A549 (cell line): ENCODE data around the gene SUOX. TPM values are rescaled to one million over a fixed set of nuclear protein-coding genes. Genes with fewer than 3 reads are reported as not detected.

Experiments
- ATAC-seq, 2 experiments: fragments of 200-7000 bp in 1 of 2; fragments of >200 bp in 1 of 2; cut with Nextera tagmentation in 1 of 2; cut with Tn5 transposase in 1 of 2; 3 replicates each; pipeline versions ENCODE4 v1.8.0 to v1.9.1; 2018 to 2020; ENCODE audit warnings: mild to moderate bottlenecking in 1 of 2, moderate library complexity in 1 of 2
- CTCF ChIA-PET: fragments of 300-600 bp; sonication (Branson Sonifier 250); formaldehyde crosslinking; extraction: SDS; loops from one replicate; lab custom pipeline; 2021; ENCODE audit warnings: antibody characterized with exemption, inconsistent platforms; lab: Yijun Ruan, JAX
- POLR2A ChIA-PET: fragments of 350-600 bp; formaldehyde crosslinking; extraction: SDS; loops from one replicate; lab custom pipeline; 2021; ENCODE audit warnings: antibody characterized with exemption, inconsistent platforms; lab: Yijun Ruan, JAX
- DNase-seq, 2 experiments: peaks; one replicate each; pipeline versions ENCODE4 v3.0.0 to v3.0.0-alpha.2; 2011 to 2016; ENCODE audit warnings: low read depth in 1 of 2, low spot score in 1 of 2
- FAIRE-seq: peaks from 2 replicates; lab custom pipeline; 2011; peaks lifted over from hg19 to GRCh38; lab: Jason Lieb, UNC
- H3K27ac ChIP-seq, 2 experiments: fragments of >200 bp; sonication (Bioruptor Twin); formaldehyde crosslinking; 3 replicates each; pipeline ENCODE4 v1.5.1; 2016 to 2017
- H3K4me1 ChIP-seq: fragments of >200 bp; sonication (Bioruptor Twin); formaldehyde crosslinking; 3 replicates; pipeline ENCODE4 v1.6.1; 2016
- H3K4me2 ChIP-seq: fragments of >200 bp; sonication (Bioruptor Twin); formaldehyde crosslinking; 3 replicates; pipeline ENCODE4 v1.6.1; 2016
- H3K4me3 ChIP-seq: fragments of >200 bp; sonication (Bioruptor Twin); formaldehyde crosslinking; 3 replicates; pipeline ENCODE4 v1.5.1; 2016
- H3K9me3 ChIP-seq: fragments of >200 bp; sonication (Bioruptor Twin); formaldehyde crosslinking; 3 replicates; pipeline ENCODE4 v1.6.1; 2016
- CHD4 ChIP-seq: fragments of 200-600 bp; sonication (generic); IDR thresholded peaks from 2 replicates; pipeline ENCODE4 v1.6.1; 2016; ENCODE audit warnings: antibody characterized with exemption, mild to moderate bottlenecking, borderline replicate concordance
- ESRRA ChIP-seq: fragments of 150-350 bp; IDR thresholded peaks from 2 replicates; pipeline ENCODE4 v1.6.1; 2014; ENCODE audit warnings: mild to moderate bottlenecking, low read length, borderline replicate concordance
- FOXS1 ChIP-seq: fragments of 250-450 bp; sonication (Bioruptor Pico); IDR thresholded peaks from 2 replicates; pipeline ENCODE4 v1.5.0; 2020; ENCODE audit warnings: mild to moderate bottlenecking, moderate library complexity
- GATA3 ChIP-seq: IDR thresholded peaks from 2 replicates; pipeline ENCODE4 v1.6.1; 2012; ENCODE audit warnings: borderline replicate concordance
- HEYL ChIP-seq: fragments of 250-450 bp; sonication (Bioruptor Pico); IDR thresholded peaks from 2 replicates; pipeline ENCODE4 v1.8.0; 2021; ENCODE audit warnings: mild to moderate bottlenecking, moderate library complexity
- HOXB13 ChIP-seq: fragments of 250-450 bp; sonication (Bioruptor Pico); IDR thresholded peaks from 2 replicates; pipeline ENCODE4 v1.5.0; 2020; ENCODE audit warnings: low read depth, mild to moderate bottlenecking, moderate library complexity
- JUN ChIP-seq, 2 experiments: fragments of >200 bp; sonication (Bioruptor Twin); formaldehyde crosslinking; IDR thresholded peaks; 2 replicates in 1 of 2; 3 replicates in 1 of 2; pipeline ENCODE4 v1.6.1; 2016 to 2017
- MAFK ChIP-seq: fragments of 450-650 bp; IDR thresholded peaks from 2 replicates; pipeline ENCODE4 v1.6.1; 2014; ENCODE audit not compliant: partially characterized antibody
- MAZ ChIP-seq: fragments of 150-350 bp; IDR thresholded peaks from 2 replicates; pipeline ENCODE4 v1.6.1; 2014; ENCODE audit warnings: antibody characterized with exemption, low read depth, low read length, borderline replicate concordance
- PHF8 ChIP-seq: fragments of 200-600 bp; sonication (generic); IDR thresholded peaks from 2 replicates; pipeline ENCODE4 v1.6.1; 2016; ENCODE audit warnings: low read depth, mild to moderate bottlenecking, antibody characterized with exemption, moderate library complexity, borderline replicate concordance
- RAD21 ChIP-seq, 2 experiments: fragments of >200 bp in 1 of 2; sonication (Bioruptor Twin) in 1 of 2; formaldehyde crosslinking in 1 of 2; IDR thresholded peaks in 1 of 2; conservative IDR thresholded peaks in 1 of 2; 2 replicates in 1 of 2; 3 replicates in 1 of 2; pipeline ENCODE4 v1.6.1; 2012 to 2018; ENCODE audit warnings: inconsistent platforms in 1 of 2
- RFX5 ChIP-seq: fragments of 450-650 bp; IDR thresholded peaks from 2 replicates; pipeline ENCODE4 v1.7.1; 2014; ENCODE audit warnings: antibody characterized with exemption, mild to moderate bottlenecking, moderate library complexity
- SMC3 ChIP-seq: fragments of >200 bp; sonication (Bioruptor Twin); formaldehyde crosslinking; IDR thresholded peaks from 3 replicates; pipeline ENCODE4 v1.6.1; 2018; ENCODE audit warnings: inconsistent platforms
- SREBF2 ChIP-seq: fragments of 450-650 bp; IDR thresholded peaks from 2 replicates; pipeline ENCODE4 v1.6.1; 2014; ENCODE audit warnings: mild to moderate bottlenecking, moderate library complexity
- ZC3H11A ChIP-seq: fragments of 450-650 bp; IDR thresholded peaks from 2 replicates; pipeline ENCODE4 v1.6.1; 2014; ENCODE audit warnings: antibody characterized with exemption, mild to moderate bottlenecking
- WGBS: methylation state at CpG from one replicate; pipeline ENCODE4 v1.1.6; 2017; ENCODE audit errors: missing lambda C conversion rate; 5-methylcytosine and 5-hydroxymethylcytosine counted together
- polyA plus RNA-seq, 4 experiments: library from polyadenylated mRNA; depleted of rRNA in 3 of 4; stranded (reverse); fragments of >200 nt; fragmentation: RNase III in 1 of 4; extraction: RNeasy Plus Mini Kit Qiagen cat#74134 plus additional on column Dnase treatment in 1 of 4; gene quantifications; 2 replicates in 3 of 4; 3 replicates in 1 of 4; pipeline ENCODE4 v1.2.3, GENCODE V29; 2011 to 2017
- TF ChIP-seq, protein P1 (sequence below): IDR thresholded peaks from 2 replicates; pipeline ENCODE4 v1.6.1; 2012; ENCODE audit warnings: low read depth, borderline replicate concordance
- TF ChIP-seq, protein P2 (sequence below): fragments of 250-450 bp; sonication (Bioruptor Pico); IDR thresholded peaks from 2 replicates; pipeline ENCODE4 v1.5.0; 2021; ENCODE audit warnings: mild to moderate bottlenecking, moderate library complexity, borderline replicate concordance

Gene SUOX
- polyA plus RNA-seq, 2 of the 4 experiments (the other 2 are of a cell fraction), result 13.6 to 15.6 TPM

DNA sequence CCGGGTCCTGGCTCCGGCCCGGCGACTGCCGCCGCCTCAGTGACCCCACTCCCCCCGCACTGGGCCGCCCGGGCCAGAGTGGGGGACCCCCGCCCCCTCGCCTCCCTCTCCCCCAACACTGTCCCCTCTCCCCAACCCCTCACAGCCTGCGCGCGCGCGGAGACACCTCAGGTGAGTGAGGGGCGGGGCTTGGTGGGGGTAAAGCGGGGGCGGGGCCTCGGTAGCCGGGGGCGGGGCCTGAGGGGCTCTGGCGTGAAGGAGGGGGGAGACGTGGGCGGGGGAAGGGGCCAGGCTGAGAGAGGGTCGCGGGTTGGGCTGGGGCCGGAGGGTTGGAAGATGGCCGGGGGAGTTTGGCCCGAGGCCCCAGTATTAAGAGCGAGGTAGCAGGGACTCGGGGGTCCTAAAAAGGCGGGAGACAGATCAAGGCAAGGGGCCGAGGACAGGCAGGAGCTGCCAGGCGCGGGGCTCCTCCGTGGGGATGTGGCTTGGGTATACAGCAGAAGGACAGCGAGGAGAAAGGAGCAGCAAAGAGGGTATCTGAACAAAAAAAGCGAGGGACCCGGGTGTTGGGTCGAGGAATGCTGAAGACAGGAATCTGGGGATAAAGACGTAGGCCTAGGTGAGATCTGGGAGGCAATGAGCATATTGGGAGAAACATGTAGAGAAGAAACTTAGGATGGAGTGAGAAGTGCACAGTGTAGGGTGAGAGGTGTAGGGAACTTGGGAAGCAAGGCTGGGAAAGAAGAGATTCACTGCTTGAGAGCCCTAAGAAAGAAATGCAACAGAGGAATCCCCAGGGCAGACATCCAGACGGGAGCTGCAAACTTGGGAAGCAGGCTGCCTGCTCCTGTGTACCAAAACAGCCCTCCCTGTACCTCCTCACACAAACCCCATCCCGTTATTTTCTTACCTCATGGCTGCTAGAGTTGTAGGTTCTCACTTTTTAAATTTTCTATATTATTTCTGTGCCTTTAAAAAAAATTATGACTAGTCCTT is 10.8 kb downstream of the SUOX start:
- CTCF ChIA-PET, result interaction anchor here (2.2 to 4.3 kb wide), 4 partner anchors 10 to 22 kb away, joined by 10 to 28 read pairs (median 22); partner anchors contain the start of gene SUOX
- peak; percentile 72 to 81 for ATAC-seq
- H3K4me1 ChIP-seq, result peaks cover 6% of the 10 kb centered on the region; the same call in 2 of the 3 replicates

DNA sequence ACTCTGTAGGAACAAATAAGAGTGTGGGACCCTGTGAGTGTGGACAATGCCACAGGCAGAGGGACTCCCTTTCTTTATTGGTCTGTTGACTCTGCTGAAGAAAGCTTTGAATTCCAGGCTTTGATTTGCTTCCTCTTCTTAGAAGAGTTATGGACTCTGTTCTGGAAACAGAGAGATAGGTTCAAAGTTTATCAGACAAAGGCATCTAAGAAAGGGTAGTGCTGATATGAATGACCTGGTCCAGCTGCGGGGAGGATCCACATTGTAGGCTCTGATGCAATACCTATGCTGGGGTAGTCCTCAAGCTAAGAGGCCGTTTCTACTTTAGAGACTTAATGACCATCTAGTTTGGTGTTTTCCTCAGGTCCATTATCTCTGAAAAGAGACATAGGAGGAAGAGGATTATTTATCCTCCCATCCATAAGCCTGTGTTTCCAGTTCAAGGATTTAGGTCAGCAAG is 13.1 kb downstream of the SUOX start:
- CTCF ChIA-PET, result interaction anchor here (0.7 to 4.3 kb wide), 5 partner anchors 9 to 55 kb away, joined by 3 to 28 read pairs (median 7); partner anchors contain the start of gene SUOX
- no peak for FAIRE-seq
- POLR2A ChIA-PET, result no interaction called here

More for the DNA sequence above, 10.8 kb downstream of the SUOX start:
- FAIRE-seq (no peak), DNase-seq (peak in 1 of 2 experiments; percentile 61)
- POLR2A ChIA-PET, result interaction anchor here (0.6 to 1.5 kb wide), 5 partner anchors 11 to 56 kb away, joined by 3 to 13 read pairs (median 8); partner anchors contain the start of genes RAB5B and SUOX
- H3K27ac ChIP-seq, result peak overlapping the region; percentile 98 to 99
- H3K9me3 ChIP-seq, result no peaks in the 10 kb centered on the region
- 19% methylated on average over 22 of the region's 44 CpGs for WGBS
- H3K4me3 ChIP-seq, result peak overlapping the region; percentile 98
- 0 out of 5 replicates have a peak, but pooled peaks of 1 of the 2 experiments have one; percentile 46 for TF ChIP-seq JUN (IDR thresholded peaks at IDR 0.05)
- TF ChIP-seq GATA3, result no peak
- 0 out of 2 replicates have a peak, but pooled peaks have one; percentile 21 for TF ChIP-seq PHF8
- TF ChIP-seq, protein P1, sequence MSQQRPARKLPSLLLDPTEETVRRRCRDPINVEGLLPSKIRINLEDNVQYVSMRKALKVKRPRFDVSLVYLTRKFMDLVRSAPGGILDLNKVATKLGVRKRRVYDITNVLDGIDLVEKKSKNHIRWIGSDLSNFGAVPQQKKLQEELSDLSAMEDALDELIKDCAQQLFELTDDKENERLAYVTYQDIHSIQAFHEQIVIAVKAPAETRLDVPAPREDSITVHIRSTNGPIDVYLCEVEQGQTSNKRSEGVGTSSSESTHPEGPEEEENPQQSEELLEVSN, result 0 out of 2 replicates have a peak, but pooled peaks have one; percentile 44
- no peak for TF ChIP-seq HEYL (CRISPR knock-in tag)
- H3K4me2 ChIP-seq, result peak overlapping the region; percentile 97

DNA sequence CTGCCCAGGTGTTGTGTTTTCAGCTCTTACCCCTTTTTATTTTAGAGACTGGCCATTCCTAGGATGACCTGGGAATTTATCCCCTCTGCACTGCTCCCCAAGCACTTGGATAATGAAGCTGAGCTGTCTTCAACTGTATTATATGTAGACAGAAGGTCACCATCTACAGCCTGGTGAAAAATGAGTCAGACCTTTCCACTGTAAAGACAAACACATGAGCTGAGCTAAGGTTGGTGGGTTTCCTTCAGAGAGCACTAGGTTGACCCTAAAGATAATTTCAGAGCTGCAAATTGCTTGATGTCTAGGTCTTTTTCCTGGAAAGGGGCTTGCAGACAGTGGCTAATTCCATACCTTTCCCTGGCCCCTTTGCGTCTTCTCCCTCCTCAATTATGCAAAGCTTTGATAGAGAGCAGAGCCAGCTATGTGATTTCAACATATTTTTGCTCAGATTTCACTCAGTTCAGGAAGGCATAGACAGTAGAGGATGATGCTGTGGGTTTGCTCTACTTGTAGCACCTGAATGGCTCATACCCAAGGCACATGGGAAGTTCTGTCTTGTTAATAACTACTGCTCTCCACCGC is 14.5 kb downstream of the SUOX start:
- H3K4me1 ChIP-seq, result peaks cover 6% of the 10 kb centered on the region; the same call in 2 of the 3 replicates
- no peak overlapping the region for H3K4me3 ChIP-seq
- H3K9me3 ChIP-seq, result no peaks in the 10 kb centered on the region
- ATAC-seq (no peak), FAIRE-seq (no peak), DNase-seq (no peak)
- no peak overlapping the region for H3K27ac ChIP-seq
- POLR2A ChIA-PET, result no interaction called here
- WGBS, result 92% methylated on average over 2 of the region's 2 CpGs
- no peak overlapping the region for H3K4me2 ChIP-seq
- CTCF ChIA-PET, result interaction anchor here (1.1 to 5.7 kb wide), 4 partner anchors 15 to 273 kb away, joined by 3 to 33 read pairs (median 14); partner anchors contain the start of gene SUOX
- no peak for TF ChIP-seq FOXS1
- no peak for TF ChIP-seq RAD21 (conservative IDR thresholded peaks at IDR 0.05 in 1 of 2, IDR thresholded peaks at IDR 0.05 in 1 of 2)
- TF ChIP-seq MAFK, result no peak

More for the DNA sequence above, 13.1 kb downstream of the SUOX start:
- no peak for TF ChIP-seq SMC3
- TF ChIP-seq, protein P1, result no peak
- no peak for TF ChIP-seq SREBF2
- TF ChIP-seq ESRRA, result no peak
- no peak for TF ChIP-seq RFX5
- TF ChIP-seq ZC3H11A, result no peak
- no peak for TF ChIP-seq CHD4
- no peak for ATAC-seq
- H3K4me1 ChIP-seq, result peaks cover 6% of the 10 kb centered on the region; the same call in 2 of the 3 replicates
- H3K9me3 ChIP-seq, result no peaks in the 10 kb centered on the region
- H3K4me3 ChIP-seq, result no peak overlapping the region
- no peak for DNase-seq
- 47% methylated on average over 2 of the region's 2 CpGs for WGBS
- H3K4me2 ChIP-seq, result no peak overlapping the region
- no peak overlapping the region for H3K27ac ChIP-seq

DNA sequence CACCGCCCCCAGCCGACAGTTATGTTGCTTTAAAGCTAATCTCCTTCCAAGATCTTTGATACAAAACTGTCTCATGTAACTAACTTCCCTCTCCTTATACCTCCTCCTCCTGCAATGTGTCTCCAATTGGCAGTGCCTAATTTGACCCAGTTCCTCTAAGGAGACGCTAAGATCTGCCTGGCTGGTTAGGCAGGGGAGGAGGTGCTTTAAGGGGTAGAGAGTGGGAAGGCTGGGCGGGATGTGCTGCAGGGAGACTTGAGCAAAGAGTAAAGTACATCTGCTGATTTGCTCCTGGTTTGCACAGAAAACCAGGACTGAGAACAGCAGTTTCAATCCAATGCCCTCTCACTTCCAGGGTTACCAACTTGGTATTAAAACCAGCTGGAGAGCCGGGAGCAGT is 16.4 kb downstream of the SUOX start:
- Histone ChIP-seq H3K27ac (no peak overlapping the region), H3K4me1 (no peaks in the 10 kb centered on the region), H3K9me3 (no peaks in the 10 kb centered on the region), H3K4me3 (no peak overlapping the region), H3K4me2 (no peak overlapping the region)
- ChIA-PET POLR2A (no interaction called here), CTCF (interaction anchor here (0.7 to 5.7 kb wide), 4 partner anchors 15 to 105 kb away, joined by 3 to 33 read pairs (median 18); partner anchors contain the start of genes SUOX and ZC3H10)
- WGBS, result 92% methylated on average over 5 of the region's 5 CpGs
- ATAC-seq (no peak), DNase-seq (no peak), FAIRE-seq (no peak)
- TF ChIP-seq HEYL (CRISPR knock-in tag), result no peak
- no peak for TF ChIP-seq JUN (IDR thresholded peaks at IDR 0.05)
- TF ChIP-seq, protein P2, sequence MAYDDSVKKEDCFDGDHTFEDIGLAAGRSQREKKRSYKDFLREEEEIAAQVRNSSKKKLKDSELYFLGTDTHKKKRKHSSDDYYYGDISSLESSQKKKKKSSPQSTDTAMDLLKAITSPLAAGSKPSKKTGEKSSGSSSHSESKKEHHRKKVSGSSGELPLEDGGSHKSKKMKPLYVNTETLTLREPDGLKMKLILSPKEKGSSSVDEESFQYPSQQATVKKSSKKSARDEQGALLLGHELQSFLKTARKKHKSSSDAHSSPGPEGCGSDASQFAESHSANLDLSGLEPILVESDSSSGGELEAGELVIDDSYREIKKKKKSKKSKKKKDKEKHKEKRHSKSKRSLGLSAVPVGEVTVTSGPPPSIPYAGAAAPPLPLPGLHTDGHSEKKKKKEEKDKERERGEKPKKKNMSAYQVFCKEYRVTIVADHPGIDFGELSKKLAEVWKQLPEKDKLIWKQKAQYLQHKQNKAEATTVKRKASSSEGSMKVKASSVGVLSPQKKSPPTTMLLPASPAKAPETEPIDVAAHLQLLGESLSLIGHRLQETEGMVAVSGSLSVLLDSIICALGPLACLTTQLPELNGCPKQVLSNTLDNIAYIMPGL (CRISPR knock-in tag), result no peak
- TF ChIP-seq FOXS1, result no peak
- TF ChIP-seq HOXB13 (CRISPR knock-in tag), result no peak
- TF ChIP-seq MAZ, result no peak
